Gastroesophageal sphincter (tissue), 3 donors: ENCODE measurements around the gene KLK8.

Experiments used
- EP300 ChIP-seq: sonication (generic); formaldehyde crosslinking; IDR thresholded peaks from one replicate; pipeline ENCODE4 v1.6.1; 2017; ENCODE audit warnings: antibody characterized with exemption, mild to moderate bottlenecking
- POLR2A ChIP-seq, 2 donors: fragments of 450-650 bp; IDR thresholded peaks; one replicate each; pipeline ENCODE4 v1.6.1; 2017; ENCODE audit warnings: antibody characterized with exemption in 2 of 2, mild to moderate bottlenecking in 2 of 2, moderate library complexity in 1 of 2
- POLR2AphosphoS5 ChIP-seq: sonication (generic); formaldehyde crosslinking; IDR thresholded peaks from one replicate; pipeline ENCODE4 v1.6.1; 2017; ENCODE audit warnings: antibody characterized with exemption
- TF ChIP-seq, protein P1 (sequence below), 4 experiments: fragments of 200-600 bp in 2 of 4; fragments of 450-650 bp in 2 of 4; sonication (generic) in 1 of 4; IDR thresholded peaks; one replicate each; pipeline ENCODE4 v1.5.1; 2017 to 2019; ENCODE audit warnings: antibody characterized with exemption in 4 of 4, mild to moderate bottlenecking in 2 of 4, moderate library complexity in 2 of 4

DNA sequence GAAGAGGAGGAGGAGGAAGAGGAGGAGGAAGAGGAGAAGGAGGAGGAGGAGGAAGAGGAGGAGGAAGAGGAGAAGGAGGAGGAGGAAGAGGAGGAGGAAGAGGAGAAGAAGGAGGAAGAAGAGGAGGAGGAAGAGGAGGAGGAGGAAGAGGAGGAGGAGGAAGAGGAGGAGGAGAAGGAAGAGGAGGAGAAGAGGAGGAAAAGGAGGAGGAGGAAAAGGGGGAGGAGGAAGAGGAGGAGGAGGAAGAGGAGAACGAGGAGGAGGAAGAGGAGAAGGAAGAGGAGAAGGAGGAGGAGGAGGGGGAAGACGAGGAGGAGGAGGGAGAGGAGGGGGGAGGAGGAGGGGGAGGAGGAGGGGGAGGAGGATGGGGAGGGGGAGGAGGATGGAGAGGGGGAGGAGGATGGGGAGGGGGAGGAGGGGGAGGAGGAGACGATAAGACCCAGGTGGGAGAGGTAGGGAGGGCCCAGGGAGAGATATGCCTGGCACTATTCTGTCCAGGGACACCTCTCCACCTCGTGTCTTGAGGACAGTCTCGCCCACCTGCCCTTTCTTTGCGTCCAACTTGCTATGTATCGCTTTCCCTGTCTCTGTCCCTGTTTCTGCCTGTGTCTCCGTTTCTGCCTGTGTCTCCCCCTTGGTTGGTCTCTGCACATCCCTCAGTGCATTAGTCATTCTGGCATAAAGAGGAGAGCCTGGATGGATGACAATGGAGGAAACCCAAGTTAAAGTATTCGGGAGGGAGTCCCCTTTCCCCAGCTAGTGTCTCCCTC, 41.5 kb downstream of the KLK8 start:
- TF ChIP-seq POLR2A (IDR thresholded peaks at IDR 0.05), result no peak
- TF ChIP-seq EP300, result no peak
- TF ChIP-seq, protein P1, sequence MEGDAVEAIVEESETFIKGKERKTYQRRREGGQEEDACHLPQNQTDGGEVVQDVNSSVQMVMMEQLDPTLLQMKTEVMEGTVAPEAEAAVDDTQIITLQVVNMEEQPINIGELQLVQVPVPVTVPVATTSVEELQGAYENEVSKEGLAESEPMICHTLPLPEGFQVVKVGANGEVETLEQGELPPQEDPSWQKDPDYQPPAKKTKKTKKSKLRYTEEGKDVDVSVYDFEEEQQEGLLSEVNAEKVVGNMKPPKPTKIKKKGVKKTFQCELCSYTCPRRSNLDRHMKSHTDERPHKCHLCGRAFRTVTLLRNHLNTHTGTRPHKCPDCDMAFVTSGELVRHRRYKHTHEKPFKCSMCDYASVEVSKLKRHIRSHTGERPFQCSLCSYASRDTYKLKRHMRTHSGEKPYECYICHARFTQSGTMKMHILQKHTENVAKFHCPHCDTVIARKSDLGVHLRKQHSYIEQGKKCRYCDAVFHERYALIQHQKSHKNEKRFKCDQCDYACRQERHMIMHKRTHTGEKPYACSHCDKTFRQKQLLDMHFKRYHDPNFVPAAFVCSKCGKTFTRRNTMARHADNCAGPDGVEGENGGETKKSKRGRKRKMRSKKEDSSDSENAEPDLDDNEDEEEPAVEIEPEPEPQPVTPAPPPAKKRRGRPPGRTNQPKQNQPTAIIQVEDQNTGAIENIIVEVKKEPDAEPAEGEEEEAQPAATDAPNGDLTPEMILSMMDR (IDR thresholded peaks at IDR 0.05), result no peak
- TF ChIP-seq POLR2AphosphoS5, result no peak
